ENCODE measurements around the gene TNIK. TPM values are rescaled to one million over a fixed set of nuclear protein-coding genes. Genes with fewer than 3 reads are reported as not detected.
A peak's percentile ranks its signal among the peaks of the same experiment; 100 is the strongest.

The TNIK gene
- total RNA-seq, 1 donor from 2014 or later: 1.1 TPM

DNA sequence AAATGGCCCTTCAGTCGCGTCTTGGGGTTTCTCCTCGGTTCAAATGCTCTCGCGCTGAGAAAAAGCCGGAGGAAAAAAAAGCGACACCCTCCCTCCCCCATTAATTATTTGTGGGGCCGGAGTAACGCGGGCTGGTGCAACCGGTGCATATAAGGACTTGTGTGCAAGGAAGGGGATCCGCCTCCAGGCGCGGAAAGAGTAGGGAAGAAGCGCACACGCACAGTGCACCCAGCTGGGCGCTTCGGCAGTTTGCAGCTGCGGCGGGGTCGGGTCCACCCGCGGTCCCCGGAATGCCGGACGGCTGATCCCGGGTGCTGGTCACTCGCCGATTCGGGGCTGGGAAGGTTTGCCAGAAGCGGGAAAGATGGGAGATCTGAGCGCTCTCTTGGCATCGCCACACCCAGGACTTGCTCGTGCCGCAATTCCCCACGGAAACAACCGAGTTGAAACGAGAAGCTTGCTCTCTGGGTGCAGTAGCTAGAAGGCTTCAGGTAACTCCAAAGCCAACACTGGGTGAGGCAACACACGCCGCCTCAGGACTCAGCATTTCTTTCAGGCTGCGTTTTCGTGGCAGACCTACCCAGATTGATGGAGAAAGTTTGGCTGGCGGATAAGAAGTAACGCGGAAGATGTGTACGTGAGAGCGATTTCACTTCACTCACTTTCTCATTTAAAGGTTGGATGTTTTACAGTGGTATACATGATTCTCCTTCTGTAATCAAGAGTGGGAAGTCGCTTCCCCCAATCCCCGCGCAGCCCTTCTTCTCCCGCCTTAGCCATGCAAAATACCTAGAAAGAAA lies 720 bp upstream of the TNIK start:
- FAIRE-seq (no peak), DNase-seq (ENCODE audit: low read depth) (peak; percentile 59)
- H3K4me3 ChIP-seq (ENCODE audit: low read depth, low read length): peak overlapping the region; percentile 63
- TF ChIP-seq, protein P1, sequence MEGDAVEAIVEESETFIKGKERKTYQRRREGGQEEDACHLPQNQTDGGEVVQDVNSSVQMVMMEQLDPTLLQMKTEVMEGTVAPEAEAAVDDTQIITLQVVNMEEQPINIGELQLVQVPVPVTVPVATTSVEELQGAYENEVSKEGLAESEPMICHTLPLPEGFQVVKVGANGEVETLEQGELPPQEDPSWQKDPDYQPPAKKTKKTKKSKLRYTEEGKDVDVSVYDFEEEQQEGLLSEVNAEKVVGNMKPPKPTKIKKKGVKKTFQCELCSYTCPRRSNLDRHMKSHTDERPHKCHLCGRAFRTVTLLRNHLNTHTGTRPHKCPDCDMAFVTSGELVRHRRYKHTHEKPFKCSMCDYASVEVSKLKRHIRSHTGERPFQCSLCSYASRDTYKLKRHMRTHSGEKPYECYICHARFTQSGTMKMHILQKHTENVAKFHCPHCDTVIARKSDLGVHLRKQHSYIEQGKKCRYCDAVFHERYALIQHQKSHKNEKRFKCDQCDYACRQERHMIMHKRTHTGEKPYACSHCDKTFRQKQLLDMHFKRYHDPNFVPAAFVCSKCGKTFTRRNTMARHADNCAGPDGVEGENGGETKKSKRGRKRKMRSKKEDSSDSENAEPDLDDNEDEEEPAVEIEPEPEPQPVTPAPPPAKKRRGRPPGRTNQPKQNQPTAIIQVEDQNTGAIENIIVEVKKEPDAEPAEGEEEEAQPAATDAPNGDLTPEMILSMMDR (IDR thresholded peaks at IDR 0.05; ENCODE audit: insufficient read depth, low read length, severe bottlenecking): no peak
- H3K36me3 ChIP-seq (ENCODE audit: control insufficient read depth, insufficient read depth, low read length): no peaks in the 10 kb centered on the region
- H3K27me3 ChIP-seq (ENCODE audit: control insufficient read depth, insufficient read depth, low read length): no peaks in the 10 kb centered on the region

DNA sequence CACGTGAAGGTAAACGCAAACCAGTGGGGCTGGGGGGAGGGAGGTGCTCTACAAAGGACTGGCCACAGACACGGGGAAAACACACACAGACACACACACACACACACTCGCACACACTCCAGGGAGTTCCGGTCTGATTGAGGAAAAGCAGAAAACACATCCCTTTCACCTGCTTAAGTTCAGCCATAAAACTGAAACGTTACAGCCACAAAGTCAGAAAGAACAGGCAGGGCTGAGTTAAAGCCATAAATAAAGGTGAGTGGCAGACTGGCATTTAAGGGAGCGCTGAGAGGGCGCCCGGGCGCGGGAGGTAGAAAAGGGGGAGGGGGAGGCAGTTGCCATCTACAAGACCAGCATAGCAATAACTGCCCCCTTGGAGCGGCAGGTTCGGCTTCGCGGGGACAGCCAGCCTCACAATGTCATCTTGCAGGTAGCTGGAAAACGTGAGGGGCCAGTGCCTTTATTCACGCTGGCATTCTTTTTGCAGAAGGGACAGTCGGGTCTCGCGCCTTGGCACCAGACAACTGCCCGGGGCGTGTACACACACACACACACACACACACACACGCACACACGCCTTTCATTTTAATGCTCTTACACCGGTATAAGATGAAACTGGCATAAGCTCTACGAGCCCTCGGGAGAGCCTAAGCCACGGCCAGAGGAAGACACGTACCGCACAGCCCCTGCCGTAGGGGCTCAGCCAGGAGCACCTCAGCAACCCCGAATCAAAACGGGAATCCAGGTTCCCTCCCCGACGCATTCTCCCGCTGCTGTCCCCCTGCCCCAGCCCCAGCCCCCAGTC lies 866 bp downstream of the TNIK start:
- TF ChIP-seq, protein P1 (IDR thresholded peaks at IDR 0.05; ENCODE audit: insufficient read depth, low read length, severe bottlenecking): no peak
- FAIRE-seq (no peak), DNase-seq (ENCODE audit: low read depth) (no peak)
- H3K4me3 ChIP-seq (ENCODE audit: low read depth, low read length): peak overlapping the region; percentile 63
- no peaks in the 10 kb centered on the region for H3K27me3 ChIP-seq (ENCODE audit: control insufficient read depth, insufficient read depth, low read length)
- H3K36me3 ChIP-seq (ENCODE audit: control insufficient read depth, insufficient read depth, low read length): no peaks in the 10 kb centered on the region

DNA sequence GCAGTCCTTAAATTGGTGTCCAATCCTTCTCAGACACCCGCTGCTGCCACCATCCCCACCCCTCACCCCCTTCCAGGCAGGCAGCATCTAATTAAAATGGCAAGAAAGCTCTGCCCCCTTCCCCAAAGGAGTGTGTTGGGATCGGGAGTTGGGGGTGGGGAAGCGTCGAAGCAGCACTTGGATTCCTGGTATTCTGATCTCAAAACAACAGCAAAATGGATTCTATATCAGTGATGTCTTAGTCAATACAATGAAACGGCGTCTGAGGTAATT lies 1.4 kb downstream of the TNIK start:
- TF ChIP-seq, protein P1 (IDR thresholded peaks at IDR 0.05; ENCODE audit: insufficient read depth, low read length, severe bottlenecking): no peak
- no peak for FAIRE-seq
- DNase-seq (ENCODE audit: low read depth): no peak
- Histone ChIP-seq H3K4me3 (ENCODE audit: low read depth, low read length) (peak overlapping the region; percentile 63), H3K36me3 (ENCODE audit: control insufficient read depth, insufficient read depth, low read length) (no peaks in the 10 kb centered on the region), H3K27me3 (ENCODE audit: control insufficient read depth, insufficient read depth, low read length) (no peaks in the 10 kb centered on the region)

DNA sequence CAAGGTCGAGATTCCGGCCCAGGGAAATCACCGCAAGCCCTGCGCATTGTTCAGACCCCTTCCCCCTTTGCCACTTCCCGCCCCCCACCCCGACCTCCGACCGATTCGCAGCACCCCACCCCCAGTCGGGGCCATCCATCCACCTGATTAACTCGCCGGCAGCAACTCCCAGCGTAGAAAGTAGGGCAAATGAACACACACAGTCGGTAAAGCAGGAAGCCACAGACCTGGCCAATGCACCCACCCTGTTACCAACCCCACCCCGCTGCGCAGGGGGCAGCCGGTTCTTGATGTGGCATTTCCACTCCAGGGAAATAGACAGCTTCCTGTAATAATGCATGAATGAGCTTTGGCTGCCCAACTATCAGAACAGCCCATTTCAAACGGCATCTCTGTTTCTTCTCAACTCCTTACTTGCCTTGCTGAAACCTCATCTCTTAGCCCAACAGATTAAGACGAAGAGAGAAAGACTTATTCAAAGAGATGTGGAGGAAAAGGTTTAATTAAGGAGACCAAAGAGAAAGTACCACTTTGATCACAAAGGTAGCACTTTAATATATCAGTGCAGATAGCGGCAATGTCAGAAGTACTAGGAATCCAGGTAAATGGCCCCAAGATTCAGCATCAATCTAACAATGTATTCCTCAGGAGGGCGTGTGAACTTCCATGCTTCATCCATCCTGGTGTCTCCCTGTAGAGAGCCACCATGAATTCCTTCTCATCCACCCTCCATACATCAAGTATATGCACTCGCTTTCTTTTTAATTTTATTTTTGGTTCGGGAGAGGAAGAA lies 1.9 kb downstream of the TNIK start:
- DNase-seq (ENCODE audit: low read depth) (no peak), FAIRE-seq (no peak)
- Histone ChIP-seq H3K4me3 (ENCODE audit: low read depth, low read length) (no peak overlapping the region), H3K27me3 (ENCODE audit: control insufficient read depth, insufficient read depth, low read length) (no peaks in the 10 kb centered on the region), H3K36me3 (ENCODE audit: control insufficient read depth, insufficient read depth, low read length) (no peaks in the 10 kb centered on the region)
- TF ChIP-seq, protein P1 (IDR thresholded peaks at IDR 0.05; ENCODE audit: insufficient read depth, low read length, severe bottlenecking): no peak

DNA sequence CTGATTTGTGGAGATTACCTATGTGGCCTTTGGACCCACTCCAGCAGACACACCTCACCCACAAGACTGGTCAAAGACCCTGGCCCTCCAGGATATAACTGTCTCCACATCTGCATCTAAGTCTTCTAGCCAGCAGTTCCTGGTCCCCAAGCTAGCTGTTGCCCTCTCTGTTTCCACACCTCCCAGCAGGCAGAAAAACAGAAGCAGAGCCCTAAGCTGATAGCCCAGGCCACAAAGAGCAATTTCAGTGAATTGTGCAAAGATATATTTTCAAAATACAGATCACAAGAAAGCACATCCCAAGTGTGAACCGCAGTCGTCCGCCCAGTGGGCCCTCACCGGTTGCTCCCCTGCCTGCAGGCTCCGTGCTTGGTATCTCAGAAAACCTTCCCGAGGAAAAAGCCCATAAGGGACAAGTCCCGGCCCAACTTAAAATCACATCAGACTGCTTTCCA lies 2.6 kb downstream of the TNIK start:
- DNase-seq (ENCODE audit: low read depth) (no peak), FAIRE-seq (no peak)
- no peaks in the 10 kb centered on the region for H3K36me3 ChIP-seq (ENCODE audit: control insufficient read depth, insufficient read depth, low read length)
- TF ChIP-seq, protein P1 (IDR thresholded peaks at IDR 0.05; ENCODE audit: insufficient read depth, low read length, severe bottlenecking): no peak
- no peaks in the 10 kb centered on the region for H3K27me3 ChIP-seq (ENCODE audit: control insufficient read depth, insufficient read depth, low read length)
- H3K4me3 ChIP-seq (ENCODE audit: low read depth, low read length): no peak overlapping the region
